HG02884 (cell line): ENCODE results near the gene MRGPRF.
"Not testable (repeated sequence)": the region's sequence is repeated elsewhere in the genome, so short reads cannot be mapped to it uniquely, and the experiment has no call there.

Experiments used
- ATAC-seq: cut with Tn5 transposase; IDR thresholded peaks from one replicate; pipeline ENCODE4 v1.9.1; 2021; ENCODE audit warnings: mild to moderate bottlenecking, moderate library complexity; ENCODE audit not compliant: unreplicated experiment

The MRGPRF gene

DNA sequence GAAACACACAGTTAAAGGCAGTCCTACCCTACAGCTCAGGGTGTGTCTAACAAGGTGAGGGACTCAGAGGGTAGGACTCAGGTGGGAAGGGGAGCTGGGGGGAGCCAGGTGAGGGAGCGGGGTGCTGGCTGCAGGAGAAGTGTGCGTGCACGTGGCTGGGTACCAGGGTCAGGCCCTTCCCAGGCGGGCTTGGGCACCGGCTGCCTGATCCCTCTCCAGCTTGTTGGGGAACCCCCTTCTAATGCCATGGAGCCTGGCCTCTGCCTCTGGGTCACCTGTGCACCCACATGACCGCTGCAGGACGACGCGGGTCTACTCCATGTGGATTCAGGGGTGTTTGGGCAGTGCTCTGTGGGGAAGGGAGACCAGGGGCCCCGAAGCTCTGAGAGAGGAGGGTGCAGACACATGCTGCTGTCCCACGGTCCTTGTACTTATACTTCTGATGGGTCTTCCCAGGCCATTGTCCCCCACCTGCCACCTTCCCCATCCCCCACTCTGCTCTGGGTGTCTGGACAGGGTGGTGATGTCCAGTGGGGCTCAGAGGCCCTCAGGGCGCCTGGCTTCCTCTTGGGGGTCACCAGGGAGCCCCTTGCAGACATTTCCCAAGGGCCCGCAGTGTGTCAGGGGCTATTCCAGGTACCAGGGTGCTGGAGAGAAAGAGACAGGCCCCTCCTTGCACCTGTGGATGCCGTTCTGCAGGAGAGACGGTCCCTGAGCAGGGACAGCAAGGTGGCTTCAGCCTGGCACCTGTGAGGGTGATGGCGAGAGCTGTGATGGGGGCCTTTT is 21.9 kb downstream of the MRGPRF start:
- no peak for ATAC-seq

DNA sequence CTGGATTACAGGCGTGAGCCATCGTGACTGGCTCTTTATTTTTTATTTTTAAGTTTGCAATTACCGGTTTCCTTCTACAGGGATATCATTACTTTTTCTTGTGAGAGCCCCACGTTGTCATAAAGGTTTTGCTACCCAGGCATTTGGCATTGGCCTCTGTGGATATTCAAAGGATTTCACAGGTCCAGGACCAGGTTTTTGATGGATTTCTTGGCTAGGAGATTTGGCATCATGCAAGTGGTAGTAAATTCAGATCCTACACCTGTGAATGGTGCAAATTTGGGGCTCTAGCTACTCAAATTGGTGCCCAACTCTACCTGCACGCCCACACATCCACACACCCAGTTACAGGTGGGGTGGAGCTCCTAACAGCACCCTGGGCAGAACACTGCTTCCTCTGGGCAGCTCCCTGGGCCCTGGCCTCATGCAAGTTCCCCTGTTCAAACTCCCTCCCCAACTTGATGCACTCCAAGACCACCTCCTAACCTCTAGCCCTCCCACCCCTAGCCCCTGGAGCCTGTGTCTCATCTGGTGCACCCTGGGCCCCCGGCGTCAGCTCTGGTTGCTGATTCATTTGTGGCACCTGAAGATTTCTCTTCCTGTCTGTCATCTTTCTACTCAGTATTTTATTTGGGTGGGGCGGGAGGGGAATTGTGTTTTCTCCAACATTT is 23.0 kb downstream of the MRGPRF start:
- no peak for ATAC-seq

GRCh38 chr11:68988491-68988890 is 24.6 kb downstream of the MRGPRF start:
- no peak for ATAC-seq

- ATAC-seq, result no peak
These were observed 25.8 kb downstream of the MRGPRF start for GRCh38 chr11:68987211-68987610.

DNA sequence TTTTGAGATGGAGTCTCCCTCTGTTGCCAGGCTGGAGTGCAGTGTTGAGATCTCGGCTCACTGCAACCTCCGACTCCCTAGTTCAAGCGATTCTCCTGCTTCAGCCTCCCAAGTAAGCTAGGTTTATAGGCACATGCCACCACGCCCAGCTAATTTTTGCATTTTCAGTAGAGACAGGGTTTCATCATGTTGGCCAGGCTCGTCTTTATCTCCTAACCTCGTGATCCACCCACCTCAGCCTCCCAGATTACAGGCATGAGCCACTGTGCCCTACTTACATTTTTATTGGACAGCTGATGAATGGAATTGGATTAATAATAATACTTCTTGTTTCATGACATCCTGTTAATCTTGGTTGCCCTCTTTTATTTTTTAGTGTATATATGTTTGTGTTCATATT is 29.2 kb downstream of the MRGPRF start:
- ATAC-seq, result no peak

GRCh38 chr11:68982134-68982533 is 30.9 kb downstream of the MRGPRF start:
- ATAC-seq, result no peak

DNA sequence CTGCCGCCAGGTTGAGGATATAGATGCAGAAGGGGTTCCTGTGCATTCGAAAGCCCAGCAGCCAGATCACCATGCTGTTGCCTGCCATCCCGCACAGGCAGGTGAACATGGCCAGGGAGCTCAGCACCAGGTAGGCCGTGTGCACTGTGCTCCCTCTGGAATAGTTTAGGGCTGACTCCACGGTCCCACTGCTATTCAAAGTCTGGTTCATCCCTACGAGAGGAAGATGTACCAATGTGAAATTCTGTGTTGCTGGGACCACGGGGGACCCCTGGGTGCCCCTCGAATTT is 32.3 kb downstream of the MRGPRF start, which contains the start of gene MRGPRD:
MRGPRD (minus strand) TSS at position 211 of the 290 bp plus-strand sequence; CDS start at position 211, 0 bp downstream.
- ATAC-seq, result no peak

DNA sequence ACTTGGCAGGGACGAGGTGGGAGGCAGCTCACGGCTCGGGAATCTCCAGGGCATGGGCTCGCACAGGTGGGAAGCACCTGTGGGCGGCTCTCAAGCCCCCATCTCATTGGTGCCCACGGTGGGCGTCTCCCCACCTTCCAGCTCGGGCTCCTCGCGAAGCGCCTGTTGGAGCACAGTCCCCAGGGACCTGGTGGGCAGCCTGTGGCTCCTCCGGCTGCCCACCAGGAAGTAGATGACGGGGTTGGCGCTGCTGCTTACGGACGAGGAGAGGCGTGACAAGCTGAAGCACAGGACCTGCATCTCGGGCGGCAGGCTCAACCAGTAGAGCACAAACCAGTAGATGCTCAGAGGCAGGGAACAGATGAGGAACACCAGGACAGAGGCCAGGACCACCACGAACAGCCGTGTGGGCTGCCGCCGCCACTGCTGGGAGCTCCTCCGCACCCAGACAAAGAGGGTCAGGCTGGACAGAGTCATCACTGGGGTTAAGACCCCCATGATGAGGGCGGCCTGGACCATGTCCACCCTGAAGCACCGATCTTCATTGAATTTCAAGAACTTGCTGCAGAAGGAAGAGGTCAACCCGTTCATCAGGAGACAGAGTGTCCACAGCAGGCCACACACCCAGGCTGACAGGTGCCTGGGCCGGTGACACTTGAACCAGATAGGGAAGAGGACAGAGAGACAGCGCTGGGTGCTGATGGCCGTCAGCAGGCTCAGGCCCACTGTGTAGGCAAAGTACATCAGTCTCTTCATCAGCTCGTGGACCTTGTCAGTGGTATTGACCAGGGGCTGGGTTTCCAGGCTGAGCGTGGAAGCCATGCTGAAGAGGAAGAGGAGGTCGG is 32.9 kb downstream of the MRGPRF start:
- no peak for ATAC-seq

GRCh38 chr11:68978931-68979594 is 34.0 kb downstream of the MRGPRF start:
- ATAC-seq, result no peak

DNA sequence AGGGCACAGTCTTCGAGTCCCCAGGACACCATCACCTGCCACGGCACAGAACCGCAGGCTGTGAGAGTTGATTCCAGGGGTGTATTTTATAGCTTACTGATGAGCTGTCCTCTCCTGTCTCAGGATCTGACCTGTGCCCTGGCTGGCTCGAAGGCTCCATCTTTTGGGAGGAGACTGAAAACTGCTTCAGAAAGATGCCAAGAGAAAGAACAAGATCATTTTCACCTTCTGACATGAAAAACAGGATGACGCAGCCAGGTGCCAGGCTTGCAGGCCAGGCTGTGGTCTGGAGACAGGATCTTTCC is 34.5 kb downstream of the MRGPRF start:
- ATAC-seq, result no peak

- no peak for ATAC-seq
These were observed 35.0 kb downstream of the MRGPRF start for GRCh38 chr11:68977781-68978625.

GRCh38 chr11:68976563-68976962 is 36.5 kb downstream of the MRGPRF start:
- ATAC-seq, result no peak

GRCh38 chr11:68976095-68976494 is 37.0 kb downstream of the MRGPRF start:
- no peak for ATAC-seq

DNA sequence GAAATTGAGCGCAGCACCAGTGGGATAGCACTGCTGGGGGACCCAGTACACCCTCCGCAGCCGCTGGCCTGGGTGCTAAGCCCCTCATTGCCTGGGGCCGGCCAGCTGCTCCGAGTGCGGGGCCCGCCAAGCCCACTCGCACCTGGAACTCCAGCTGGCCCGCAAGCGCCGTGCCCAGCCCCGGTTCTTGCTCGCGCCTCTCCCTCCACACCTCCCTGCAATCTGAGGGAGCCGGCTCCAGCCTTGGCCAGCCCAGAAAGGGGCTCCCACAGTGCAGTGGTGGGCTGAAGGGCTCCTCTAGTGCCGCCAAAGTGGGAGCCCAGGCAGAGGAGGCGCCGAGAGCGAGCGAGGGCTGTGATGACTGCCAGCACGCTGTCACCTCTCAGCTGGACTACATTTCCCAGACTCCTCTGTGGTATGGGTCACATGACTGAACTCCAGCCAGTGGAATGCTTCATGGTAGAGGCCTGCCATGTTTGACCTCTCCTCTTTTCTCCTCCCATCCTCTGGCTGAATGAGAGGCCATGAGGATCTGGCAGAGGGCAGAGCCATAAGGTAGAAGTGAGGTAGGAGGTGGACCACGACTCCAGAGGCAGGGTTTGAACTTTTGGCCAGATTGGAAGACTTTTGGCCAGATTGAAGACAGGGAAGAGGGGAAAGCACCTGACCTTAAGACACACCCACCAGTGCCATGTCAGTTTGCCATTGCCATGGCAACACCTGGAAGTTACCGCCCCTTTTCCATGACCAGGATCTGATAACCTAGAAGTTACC is 38.4 kb downstream of the MRGPRF start:
- ATAC-seq, result no peak

DNA sequence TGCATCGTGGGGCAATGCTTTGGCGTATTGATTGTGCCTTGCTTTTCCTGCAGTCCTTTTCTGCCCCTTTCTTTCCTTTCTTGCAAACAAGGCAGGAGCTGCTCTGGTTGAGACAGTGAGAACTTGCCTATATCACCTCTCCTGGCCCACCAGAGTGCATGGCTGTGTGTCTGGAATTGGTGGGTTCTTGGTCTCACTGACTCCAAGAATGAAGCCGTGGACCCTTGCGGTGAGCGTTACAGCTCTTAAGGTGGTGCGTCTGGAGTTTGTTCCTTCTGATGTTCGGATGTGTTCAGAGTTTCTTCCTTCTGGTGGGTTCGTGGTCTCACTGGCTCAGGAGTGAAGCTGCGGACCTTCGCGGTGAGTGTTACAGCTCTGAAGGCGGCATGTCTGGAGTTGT is 39.3 kb downstream of the MRGPRF start:
- ATAC-seq, result not testable (repeated sequence)

GRCh38 chr11:68973219-68973618 is 39.8 kb downstream of the MRGPRF start:
- ATAC-seq, result no peak

GRCh38 chr11:68970921-68971636 is 42.0 kb downstream of the MRGPRF start:
- no peak for ATAC-seq

- ATAC-seq, result no peak
These were observed 43.7 kb downstream of the MRGPRF start for GRCh38 chr11:68969386-68969785.
